SKM-1 treated with dmso at 0.1 percent for 144 hours (cell line): ENCODE data around the gene BAK1.

ENCODE experiments used
- DNase-seq: peaks from one replicate; lab custom pipeline; 2025; ENCODE audit not compliant: unreplicated experiment; lab: John Stamatoyannopoulos, UW

BAK1 gene

DNA sequence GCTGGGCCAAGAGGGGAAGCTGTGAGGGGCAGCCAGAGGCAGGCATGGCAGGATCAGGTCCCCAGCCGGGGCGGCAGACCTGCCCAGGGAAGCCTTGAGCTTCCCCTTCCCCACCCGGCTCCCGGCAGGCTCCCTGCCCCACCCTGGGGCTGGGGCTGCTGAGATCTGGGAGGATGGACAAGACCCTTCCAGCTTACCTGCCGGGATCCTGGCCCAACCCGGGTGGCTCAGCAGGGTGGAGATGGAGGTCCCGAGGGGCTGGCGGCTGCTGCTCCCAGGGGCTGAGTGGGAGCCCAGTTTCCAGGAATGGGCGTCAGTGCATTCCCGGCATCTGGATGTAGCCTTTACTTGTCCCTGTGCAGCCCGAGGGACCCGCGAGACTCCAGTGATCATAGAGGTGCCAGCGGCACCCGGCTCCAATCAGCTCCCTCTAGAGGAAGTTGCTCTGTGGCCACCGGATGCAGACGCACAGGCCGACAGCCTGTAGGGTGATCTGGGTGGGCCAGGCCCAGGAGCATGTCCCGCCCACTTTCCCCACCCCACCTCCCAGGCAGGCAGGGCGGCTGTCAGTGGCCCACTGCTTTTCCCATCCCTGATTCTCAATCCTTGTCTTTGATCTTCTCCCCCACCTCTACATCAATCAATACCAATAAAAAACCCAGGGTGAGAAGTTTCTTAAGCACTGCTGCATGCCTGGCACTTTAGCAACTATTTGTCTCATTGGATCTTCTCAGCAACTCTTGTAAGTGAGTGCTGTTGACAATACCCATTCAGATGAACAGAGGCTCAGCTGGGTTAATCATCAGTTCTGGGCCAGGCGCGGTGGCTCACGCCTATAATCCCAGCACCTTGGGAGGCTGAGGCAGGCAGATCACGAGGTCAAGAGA, at the start of gene BAK1:
BAK1 (minus strand) TSS at position 449 of the 887 bp plus-strand sequence. CDS start 2,672 bp downstream, outside the sequence.
- DNase-seq: peak; percentile 88

DNA sequence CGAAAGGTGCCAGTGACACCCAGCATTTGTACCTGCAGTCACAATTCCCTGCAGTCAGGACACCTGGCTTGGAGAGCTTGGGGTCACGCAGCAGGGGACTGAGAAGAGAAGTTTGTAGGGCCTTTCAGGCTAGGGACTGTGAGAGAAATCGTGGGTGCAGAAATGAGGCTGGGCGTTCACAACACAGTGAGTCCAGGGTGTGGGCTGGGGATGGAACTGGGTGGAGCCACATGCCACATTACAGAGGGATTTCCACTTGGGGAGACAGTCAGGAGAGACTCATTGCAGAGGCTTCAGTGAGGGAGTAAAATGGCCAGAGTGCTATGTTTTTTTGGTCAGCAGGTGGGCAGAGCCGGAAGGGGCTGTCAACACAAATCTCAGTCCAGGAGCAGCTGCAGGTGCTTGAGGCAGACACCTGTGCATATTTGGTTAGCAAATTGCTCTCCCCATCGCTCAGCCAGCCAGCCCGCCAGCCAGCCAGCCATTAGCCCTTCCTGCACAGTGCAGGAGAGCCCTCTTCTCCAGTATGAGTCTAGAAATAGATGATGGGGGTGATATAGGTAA, 48.4 kb upstream of the BAK1 start:
- DNase-seq: no peak

DNA sequence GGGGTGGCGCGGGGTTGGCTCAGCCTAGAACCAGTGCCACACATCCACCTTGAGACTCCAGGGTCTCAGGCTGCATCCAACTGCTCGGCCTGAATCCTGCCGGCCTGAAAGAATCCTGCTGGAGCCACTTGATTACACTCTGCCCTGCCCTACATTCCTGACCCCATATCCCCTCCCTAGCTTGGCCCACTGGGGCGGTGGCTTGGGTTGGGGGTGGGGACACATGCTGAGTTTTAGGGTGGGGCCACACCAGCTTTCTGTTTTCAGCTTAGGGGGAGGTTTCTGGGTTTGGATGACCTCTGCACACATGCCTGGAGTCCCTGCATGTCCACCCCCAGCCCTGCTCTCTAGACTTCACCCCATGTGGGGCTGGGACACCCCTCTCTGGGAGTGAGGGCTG, 47.8 kb upstream of the BAK1 start:
- no peak for DNase-seq

DNA sequence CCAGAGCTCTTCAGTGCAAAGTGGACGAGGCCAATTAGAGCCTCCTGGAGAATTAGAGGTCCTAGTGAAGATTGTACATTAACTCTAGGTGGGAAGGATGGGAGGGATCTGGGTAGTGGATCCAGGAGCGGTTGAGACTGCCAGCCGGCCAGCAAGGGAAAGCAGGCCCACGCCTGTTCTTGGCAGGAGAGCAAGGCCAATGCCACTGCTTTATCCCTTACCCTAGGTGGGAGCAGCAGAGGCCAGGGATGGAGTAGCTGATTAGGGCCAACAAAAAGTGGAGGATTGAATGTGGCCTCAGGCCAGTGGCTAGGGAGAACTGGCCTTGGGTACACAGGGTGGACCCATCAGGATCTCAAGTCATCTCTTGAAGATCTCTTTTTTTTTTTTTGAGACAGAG, 44.8 kb upstream of the BAK1 start:
- DNase-seq: no peak

DNA sequence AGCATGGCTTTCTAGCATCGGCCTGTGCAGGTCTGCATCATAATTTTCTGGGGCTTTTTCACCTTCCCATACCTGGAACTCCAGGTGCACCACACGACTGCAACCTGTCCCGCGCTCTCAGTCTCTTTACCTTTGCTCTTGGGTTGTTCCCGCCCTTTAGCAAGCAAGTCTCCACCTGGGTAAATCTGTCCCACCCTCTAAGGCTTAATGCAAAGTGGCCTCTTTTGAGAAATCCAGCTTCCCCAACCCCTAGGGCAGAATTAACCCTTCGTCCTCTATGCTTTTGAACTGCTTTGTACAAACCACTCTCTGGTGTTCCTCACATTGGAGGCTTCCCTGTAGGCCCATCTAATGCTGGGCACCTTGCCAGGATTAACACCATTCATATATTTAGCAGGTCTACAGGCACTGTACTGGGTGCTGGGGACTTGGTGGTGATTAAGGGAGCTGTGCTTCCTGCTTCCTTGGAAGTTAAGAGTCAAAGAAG, 43.9 kb upstream of the BAK1 start:
- no peak for DNase-seq

DNA sequence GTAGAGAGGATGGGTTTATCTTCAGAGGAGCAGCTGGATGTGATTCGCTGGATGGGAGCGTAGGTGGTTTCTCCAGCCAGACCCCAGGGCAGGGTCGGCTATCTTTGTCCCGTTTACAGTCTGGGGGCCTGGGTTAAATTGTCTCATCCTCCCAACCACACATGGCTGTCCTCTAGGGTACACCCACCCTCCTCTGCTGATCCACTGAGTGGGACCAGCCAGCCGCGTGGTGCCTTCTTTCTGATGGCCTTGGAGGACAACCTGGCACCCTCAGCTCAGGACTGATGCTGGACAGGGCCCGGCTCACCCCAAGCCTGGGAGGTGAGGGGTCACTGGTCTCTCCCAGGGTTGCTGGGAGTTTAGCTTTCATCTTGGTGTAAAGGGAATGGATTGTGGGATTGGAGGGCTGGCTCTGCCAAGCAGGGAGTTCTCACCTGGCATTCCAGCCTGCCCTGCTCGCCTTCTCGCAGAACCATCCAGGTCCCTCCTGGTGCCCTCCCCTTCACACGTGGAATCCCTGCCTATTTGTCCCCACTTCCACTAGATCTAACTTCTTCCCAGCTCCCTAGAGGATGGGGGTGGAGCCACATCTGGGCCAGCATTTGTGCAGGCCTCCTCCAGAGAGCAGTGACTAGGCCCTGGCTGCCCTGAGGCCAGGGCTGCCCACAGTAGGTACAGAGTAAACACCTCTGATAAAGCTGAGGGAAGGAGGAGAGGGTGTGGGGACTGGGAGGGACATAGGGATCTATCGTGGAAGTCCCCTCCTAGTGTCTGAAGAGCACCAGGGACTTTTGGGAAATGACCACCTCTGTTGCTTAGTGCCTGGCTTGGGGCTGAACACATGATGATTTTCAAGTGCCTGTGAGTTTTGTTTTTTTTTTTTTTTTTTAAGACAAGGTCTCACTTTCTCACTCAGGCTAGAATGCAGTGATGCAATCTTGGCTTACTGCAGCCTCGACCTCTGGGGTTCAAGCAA, 42.7 kb upstream of the BAK1 start:
- DNase-seq: no peak

DNA sequence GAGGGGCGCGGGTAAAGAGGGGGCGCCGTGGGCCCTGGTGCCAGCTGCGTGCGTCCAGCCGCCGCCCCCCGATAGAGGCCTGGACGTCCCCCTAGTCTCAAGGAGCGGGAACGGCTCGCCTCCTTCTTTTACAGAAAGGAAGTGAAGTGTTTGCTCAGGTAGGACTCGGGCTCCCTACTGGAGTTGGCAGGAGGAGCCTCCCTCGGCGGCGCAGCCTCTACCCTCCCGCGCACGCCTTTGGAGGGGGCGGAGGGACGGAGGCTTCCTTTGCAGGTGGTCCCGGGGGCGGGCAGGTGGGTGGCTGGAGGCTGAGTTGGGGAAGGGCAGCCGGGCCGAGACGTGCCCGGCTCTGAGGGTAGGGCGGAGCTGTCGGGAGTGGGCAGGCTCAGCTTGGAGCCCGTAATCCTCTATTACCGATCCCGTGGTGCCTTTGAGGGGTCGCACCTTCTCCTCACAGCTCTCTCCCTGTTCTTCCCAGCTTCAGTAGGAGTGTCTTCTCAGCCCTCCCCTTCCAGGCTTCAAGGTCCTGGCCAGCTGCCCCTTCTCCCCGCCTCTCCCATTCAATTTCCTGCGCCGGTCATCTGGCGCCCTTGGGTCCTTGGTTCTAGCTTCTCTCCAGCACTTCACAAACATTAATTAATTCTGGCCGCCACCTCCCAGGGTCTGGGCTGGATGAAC, 41.8 kb upstream of the BAK1 start:
- no peak for DNase-seq

DNA sequence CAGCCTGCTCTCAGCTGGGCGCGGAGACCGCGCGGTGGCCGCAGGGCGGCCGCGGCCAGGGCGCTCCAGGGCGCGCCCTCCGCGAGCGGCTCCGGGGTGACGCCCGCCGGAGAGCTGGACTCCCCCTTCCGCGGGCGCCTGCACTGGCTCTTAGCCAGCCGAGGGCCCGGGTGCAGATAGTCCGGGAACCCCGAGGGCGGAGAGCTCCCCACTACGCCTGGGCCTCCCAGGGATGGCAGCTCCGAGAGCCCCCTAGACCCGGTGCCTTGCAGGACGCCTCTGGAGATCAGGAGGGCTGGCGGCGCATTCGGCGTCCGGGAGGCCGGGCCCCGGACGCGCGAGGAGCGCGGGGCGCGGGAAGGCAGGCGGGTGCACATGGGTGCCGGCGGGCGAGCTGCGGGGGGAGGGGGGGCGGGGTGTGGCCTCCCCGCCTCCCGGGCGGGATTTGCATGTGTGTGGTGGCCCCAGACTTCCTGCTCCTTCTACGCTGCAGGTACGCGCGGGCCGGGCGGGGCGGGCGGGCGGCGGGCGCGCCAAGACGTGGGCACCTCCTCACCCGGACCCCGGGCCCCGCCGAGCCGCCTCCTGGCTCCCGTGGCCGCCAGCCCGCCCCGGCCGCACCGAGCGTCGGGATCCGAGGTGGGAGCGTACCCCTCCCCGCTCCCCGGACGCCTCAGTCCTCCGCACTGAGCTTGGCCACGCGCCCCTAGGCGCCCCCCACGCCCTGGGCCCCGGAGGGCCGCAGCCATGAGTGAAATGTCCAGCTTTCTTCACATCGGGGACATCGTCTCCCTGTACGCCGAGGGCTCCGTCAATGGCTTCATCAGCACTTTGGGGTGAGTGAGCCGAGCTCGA, 41.0 kb upstream of the BAK1 start, which contains the start of gene ITPR3:
ITPR3 (plus strand) TSS at position 467 of the 855 bp plus-strand sequence; CDS start at position 748, 281 bp downstream.
- peak; percentile 49 for DNase-seq

DNA sequence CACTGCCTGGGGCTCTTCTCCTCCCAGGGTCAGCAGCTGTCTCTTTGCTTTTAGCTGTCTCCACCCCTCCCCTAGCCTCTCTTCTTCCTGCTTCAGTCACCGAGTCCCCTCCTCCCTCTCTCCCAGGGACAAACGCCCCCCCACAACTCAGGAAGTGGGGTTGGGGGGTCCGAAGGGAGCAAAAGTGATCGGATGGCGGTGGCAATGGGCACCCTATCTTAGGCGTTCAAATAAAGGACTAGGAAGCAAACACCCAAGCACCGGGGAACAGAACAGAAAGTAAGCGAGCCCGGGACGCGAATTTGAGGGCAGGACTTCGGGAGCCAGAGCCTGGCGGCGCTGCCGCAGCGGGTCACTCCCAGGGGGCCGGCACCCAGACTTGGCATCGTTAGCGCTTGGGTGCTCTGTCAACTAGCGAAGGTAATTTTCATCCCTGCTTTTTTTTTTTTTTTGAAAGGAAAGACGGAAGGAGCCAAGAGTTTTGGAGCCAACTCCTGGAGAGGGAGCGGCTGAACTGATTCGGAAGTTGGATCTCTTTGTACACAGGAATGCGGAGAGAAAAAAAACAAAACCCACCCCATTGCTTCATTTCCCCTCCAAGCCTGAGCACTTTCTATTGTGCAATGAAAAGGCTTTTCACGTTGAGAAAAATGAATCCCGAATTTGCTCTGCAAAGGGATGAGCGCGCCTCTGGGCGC, 40.2 kb upstream of the BAK1 start:
- DNase-seq: peak; percentile 45

DNA sequence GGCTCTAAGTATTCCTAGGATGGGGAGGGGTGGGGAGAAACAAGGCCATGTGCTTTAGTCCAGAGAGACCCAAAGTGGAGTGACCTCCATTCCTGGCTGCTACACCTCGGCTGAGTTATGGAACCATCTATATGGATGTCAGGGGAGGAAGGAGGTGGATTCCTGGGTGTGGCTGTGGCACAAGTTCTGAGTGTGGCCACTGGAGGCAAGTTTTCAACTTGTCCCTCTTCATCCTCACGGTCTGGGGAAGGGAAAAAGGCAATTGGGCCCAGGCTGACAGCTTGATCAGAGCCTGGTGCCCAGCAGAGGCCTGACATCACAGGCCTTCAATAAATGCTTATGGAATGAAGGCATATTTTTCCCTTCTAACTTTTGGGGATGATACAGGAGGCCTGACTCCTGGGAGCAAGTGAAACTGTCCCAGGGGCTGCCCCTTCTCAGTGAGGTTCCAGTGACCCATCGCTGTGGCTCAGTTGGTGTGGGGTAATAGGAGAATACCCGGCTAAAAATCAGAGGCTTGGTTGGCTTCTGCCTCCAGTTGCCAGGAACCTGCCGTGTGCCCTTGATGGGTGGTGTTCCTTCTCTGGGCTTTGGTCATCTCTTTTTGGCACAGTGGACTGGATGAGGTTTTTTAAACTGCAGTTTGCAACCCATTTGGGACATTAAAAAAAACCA, 39.2 kb upstream of the BAK1 start:
- DNase-seq: no peak

DNA sequence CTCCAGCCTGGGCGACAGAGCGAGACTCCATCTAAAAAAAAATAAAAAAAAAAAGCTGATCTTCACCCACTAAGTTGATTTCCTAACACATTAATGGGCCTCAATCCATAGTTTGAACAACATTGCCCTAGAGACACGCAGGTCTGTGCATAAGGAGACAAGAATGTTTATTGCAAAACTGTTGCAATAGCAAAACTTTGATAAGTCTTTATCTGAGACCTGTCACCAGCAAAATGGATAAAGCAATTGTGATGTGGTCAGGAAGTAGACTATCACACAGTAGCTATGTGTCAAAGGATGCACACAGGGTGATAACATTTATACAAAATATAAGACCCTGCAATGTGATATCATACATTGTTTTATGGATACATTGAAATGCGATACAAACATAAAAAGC, 36.8 kb upstream of the BAK1 start:
- DNase-seq: no peak

DNA sequence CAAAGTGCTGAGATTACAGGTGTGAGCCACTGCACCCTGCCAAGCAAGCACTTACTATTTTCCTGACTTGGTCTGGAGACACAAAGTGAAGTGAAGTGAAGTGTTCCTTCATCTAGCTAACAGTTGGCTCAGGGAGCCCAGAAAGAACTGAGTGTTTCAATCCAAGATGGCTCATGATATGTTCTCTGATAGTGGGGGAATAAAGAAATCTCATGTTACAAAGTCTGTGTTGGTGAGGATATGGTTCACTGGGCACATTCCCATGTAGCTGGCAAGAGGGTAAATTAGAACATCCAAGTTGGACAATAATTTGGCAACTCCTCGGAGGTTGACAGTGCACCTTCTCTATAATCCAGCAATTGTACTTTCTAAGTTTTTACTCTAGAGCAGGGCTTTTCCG, 36.0 kb upstream of the BAK1 start:
- no peak for DNase-seq

DNA sequence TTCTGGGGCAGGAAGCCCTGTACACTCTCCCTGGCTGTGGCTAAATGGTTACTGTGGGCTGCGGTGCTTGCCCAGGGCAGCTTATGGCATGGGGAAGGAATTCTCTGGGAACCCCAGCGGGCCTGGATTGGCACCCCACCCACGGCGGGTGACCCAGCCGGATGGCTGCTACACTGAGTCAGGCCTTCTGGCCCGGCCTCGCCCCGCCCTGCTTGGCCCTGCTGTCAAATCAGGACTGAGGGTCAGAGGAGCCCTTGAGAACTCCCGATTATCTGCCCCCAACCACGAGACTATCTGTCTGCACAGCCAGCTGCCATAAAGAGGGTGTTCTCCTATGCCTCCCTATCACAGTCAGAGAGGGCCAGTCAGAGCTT, 33.7 kb upstream of the BAK1 start:
- DNase-seq: no peak

DNA sequence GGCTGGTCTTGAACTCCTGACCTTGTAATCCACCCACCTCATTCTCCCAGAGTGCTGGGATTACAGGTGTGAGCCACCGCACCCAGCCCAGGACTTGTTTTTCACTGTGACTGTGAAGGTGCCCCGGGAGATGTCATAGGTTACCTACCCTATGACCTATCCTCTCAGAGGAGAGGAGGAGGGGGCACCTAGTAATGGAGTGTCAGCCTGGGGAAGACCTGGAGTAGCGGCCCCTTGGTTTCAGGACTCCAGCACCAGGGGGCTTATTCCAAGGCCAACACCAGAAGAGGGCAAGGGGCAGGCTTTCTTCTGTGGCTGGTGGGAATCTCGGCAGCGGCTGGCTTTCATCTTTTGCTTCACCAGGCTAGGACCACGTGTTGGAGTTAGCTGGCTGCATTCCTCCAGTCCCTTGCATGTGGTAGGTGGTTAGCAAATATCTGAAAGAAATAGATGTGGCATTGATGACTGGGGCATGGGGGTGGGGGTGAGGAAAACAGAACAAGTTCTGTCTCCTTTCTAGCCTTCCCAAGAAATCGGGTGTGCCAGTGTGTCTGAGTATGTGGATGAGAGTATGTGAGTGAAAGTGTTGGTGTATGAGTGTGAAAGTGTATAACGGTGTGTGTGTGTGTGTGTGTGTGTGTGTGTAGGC, 33.2 kb upstream of the BAK1 start:
- no peak for DNase-seq

DNA sequence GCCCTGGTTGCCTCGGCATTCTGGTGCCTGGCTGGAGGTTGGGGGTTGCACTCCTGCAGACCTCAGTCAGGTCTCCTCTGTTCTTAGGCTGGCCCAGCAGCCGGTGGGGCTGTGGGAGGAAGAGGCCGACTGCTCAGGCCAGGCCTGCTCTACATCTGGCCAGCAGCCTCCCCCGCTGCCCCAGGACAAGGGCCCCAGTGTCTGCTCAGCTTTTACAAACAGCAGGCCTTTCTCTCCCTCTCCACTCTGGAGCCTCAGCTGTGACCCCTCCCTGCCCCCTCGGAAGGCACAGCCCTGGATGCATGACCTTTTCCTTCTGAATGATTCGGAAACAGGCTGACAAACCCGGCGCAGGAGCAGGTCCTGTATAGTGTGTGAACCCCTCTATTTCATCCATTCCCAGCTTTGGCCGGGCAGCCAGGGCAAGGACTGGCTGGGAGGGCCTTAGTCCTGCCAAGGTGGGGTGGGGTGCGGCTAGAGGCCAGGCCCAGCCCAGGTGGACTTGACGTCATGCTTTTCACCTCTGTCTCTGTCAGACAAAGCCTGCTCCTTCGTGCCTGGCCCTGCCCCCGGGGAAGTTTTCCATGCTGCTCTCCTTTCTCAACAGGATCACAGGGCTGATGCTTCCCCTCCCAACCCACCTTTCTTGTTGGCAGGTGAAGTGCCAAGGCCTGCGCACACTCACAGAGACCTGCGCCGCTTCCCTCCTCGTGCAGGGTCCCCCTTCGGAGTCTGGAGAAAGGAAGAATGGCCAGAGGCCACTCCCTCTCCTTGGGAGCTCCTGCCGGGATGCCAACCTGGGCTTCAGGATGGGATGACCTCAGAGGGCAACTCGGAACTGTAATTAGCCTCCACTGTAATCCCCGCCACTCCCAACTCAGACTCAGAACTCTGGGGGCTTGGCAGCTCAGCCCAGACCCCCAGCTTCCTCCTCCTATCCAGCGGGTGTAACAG, 31.0 kb upstream of the BAK1 start:
- DNase-seq: no peak

DNA sequence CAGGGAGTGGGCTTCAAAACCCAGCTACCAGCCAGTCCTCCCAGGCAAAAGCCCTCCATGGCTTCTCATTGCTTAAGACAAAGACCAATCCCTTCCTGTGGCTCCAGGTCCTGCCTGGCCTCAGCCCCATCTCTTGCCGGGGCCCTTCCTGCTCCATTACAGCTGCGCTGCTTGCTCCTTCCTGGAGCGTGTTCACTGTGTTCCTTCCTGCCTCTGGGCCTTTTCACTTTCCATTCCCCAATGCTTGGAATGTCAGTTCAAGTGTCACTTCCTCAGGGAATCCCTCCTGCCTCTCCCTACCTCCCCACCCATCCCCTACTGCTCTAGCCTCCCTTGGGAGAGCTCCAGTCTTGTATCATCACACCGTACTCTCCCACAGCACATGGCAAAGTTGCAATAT, 30.0 kb upstream of the BAK1 start:
- no peak for DNase-seq

DNA sequence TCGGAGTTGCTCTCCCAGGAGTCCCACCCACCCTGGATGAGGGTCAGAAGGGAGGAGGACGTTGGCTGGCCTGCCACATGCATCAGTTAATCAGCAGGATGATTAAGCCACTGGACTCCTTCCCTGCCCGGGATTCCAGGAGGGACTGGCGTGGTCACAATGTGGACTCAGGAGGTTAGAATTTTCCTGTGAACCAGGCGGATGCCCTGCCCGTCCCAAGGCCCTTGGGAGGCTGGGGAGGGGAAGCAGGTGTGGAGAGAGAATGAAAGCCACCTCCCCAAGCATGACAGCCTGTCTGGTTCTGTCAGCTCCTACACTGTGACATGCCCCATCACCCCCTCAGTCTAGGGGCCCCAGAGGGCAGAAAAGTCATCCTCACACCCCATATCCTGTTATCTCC, 29.5 kb upstream of the BAK1 start:
- DNase-seq: no peak
